ENCODE results near the gene CDKN2B.

GRCh38 chr9:21993893-21994555 is 15.1 kb downstream of the CDKN2B start, which contains the start of gene CDKN2A:
- no peak for TF ChIP-seq CTCF (IDR thresholded peaks at IDR 0.05; ENCODE audit: low read depth, low read length, missing input control)
- TF ChIP-seq, protein P1, sequence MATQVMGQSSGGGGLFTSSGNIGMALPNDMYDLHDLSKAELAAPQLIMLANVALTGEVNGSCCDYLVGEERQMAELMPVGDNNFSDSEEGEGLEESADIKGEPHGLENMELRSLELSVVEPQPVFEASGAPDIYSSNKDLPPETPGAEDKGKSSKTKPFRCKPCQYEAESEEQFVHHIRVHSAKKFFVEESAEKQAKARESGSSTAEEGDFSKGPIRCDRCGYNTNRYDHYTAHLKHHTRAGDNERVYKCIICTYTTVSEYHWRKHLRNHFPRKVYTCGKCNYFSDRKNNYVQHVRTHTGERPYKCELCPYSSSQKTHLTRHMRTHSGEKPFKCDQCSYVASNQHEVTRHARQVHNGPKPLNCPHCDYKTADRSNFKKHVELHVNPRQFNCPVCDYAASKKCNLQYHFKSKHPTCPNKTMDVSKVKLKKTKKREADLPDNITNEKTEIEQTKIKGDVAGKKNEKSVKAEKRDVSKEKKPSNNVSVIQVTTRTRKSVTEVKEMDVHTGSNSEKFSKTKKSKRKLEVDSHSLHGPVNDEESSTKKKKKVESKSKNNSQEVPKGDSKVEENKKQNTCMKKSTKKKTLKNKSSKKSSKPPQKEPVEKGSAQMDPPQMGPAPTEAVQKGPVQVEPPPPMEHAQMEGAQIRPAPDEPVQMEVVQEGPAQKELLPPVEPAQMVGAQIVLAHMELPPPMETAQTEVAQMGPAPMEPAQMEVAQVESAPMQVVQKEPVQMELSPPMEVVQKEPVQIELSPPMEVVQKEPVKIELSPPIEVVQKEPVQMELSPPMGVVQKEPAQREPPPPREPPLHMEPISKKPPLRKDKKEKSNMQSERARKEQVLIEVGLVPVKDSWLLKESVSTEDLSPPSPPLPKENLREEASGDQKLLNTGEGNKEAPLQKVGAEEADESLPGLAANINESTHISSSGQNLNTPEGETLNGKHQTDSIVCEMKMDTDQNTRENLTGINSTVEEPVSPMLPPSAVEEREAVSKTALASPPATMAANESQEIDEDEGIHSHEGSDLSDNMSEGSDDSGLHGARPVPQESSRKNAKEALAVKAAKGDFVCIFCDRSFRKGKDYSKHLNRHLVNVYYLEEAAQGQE (IDR thresholded peaks at IDR 0.05) = no peak
- no peak for TF ChIP-seq TAF1 (conservative IDR thresholded peaks at IDR 0.05)
- no peak for TF ChIP-seq HNF4A (conservative IDR thresholded peaks at IDR 0.05)
- no peak for TF ChIP-seq EGR1 (IDR thresholded peaks at IDR 0.05; ENCODE audit: low read depth in 2 of 2)
- TF ChIP-seq YY1 (IDR thresholded peaks at IDR 0.05) = no peak
- TF ChIP-seq RAD21 (IDR thresholded peaks at IDR 0.05) = no peak
- TF ChIP-seq SP1 (IDR thresholded peaks at IDR 0.05) = no peak
- no peak for TF ChIP-seq FOXA1 (IDR thresholded peaks at IDR 0.05)
- TF ChIP-seq, protein P2, sequence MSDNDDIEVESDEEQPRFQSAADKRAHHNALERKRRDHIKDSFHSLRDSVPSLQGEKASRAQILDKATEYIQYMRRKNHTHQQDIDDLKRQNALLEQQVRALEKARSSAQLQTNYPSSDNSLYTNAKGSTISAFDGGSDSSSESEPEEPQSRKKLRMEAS (IDR thresholded peaks at IDR 0.05) = no peak
- TF ChIP-seq GABPA (IDR thresholded peaks at IDR 0.05 in 1 of 2, conservative IDR thresholded peaks at IDR 0.05 in 1 of 2) = no peak
- TF ChIP-seq, protein P3, sequence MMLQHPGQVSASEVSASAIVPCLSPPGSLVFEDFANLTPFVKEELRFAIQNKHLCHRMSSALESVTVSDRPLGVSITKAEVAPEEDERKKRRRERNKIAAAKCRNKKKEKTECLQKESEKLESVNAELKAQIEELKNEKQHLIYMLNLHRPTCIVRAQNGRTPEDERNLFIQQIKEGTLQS (IDR thresholded peaks at IDR 0.05) = no peak

All from liver (tissue), 3 donors.